HepG2 (cell line): ENCODE results near the gene TACC3. TPM values are rescaled to one million over a fixed set of nuclear protein-coding genes. Genes with fewer than 3 reads are reported as not detected.
A peak's percentile ranks its signal among the peaks of the same experiment; 100 is the strongest.

Source experiments
- DBP ChIP-seq: sonication (generic); formaldehyde crosslinking; IDR thresholded peaks from 2 replicates; pipeline ENCODE4 v1.4.0; 2020; ENCODE audit warnings: missing genetic modification reagents; ENCODE audit errors: not compliant biosample characterization
- FOXA1 ChIP-seq, 2 experiments: fragments of 450-650 bp in 1 of 2; sonication (generic) in 1 of 2; formaldehyde crosslinking in 1 of 2; IDR thresholded peaks; 2 replicates each; pipeline versions ENCODE4 v1.4.0 to v1.6.1; 2016 to 2020; ENCODE audit warnings: missing genetic modification reagents in 1 of 2
- NCOR1 ChIP-seq: fragments of 200-600 bp; sonication (generic); IDR thresholded peaks from 2 replicates; pipeline ENCODE4 v1.7.0; 2017; ENCODE audit warnings: antibody characterized with exemption, low read length, borderline replicate concordance
- SKI ChIP-seq: fragments of 450-650 bp; IDR thresholded peaks from one replicate; pipeline ENCODE4 v1.6.1; 2018; ENCODE audit warnings: mild to moderate bottlenecking; ENCODE audit not compliant: partially characterized antibody
- SP2 ChIP-seq: sonication (generic); formaldehyde crosslinking; IDR thresholded peaks from 2 replicates; pipeline ENCODE4 v1.5.1; 2020; ENCODE audit warnings: mild to moderate bottlenecking, missing genetic modification reagents
- TFAP4 ChIP-seq: sonication (generic); IDR thresholded peaks from 2 replicates; pipeline ENCODE4 v1.6.1; 2016; ENCODE audit warnings: low read depth, borderline replicate concordance
- TGIF2 ChIP-seq: IDR thresholded peaks from 2 replicates; pipeline ENCODE4 v1.6.1; 2016; ENCODE audit warnings: control low read depth, missing compliant biosample characterization
- ZBTB40 ChIP-seq, 2 experiments: fragments of 450-650 bp in 1 of 2; sonication (generic) in 1 of 2; formaldehyde crosslinking in 1 of 2; IDR thresholded peaks; 2 replicates each; pipeline versions ENCODE4 v1.6.1 to v1.8.0; 2016 to 2022; ENCODE audit warnings: antibody characterized with exemption in 1 of 2, mild to moderate bottlenecking in 1 of 2, missing genetic modification reagents in 1 of 2
- ZBTB8A ChIP-seq: sonication (generic); formaldehyde crosslinking; IDR thresholded peaks from 2 replicates; pipeline ENCODE4 v1.4.0; 2020; ENCODE audit warnings: mild to moderate bottlenecking, low read depth, missing genetic modification reagents, borderline replicate concordance
- ZNF12 ChIP-seq: sonication (generic); formaldehyde crosslinking; IDR thresholded peaks from 2 replicates; pipeline ENCODE4 v1.5.0; 2020; ENCODE audit warnings: missing genetic modification reagents
- ZNF274 ChIP-seq: sonication (generic); formaldehyde crosslinking; IDR thresholded peaks from 2 replicates; pipeline ENCODE4 v1.5.1; 2020; ENCODE audit warnings: mild to moderate bottlenecking, missing genetic modification reagents
- ZNF296 ChIP-seq: sonication (generic); formaldehyde crosslinking; conservative IDR thresholded peaks from 2 replicates; pipeline ENCODE4 v1.5.0; 2020; ENCODE audit warnings: mild to moderate bottlenecking, missing genetic modification reagents
- ZNF432 ChIP-seq: sonication (generic); formaldehyde crosslinking; IDR thresholded peaks from 2 replicates; pipeline ENCODE4 v1.5.0; 2020; ENCODE audit warnings: missing genetic modification reagents, mild to moderate bottlenecking, borderline replicate concordance
- ZNF460 ChIP-seq: sonication (generic); formaldehyde crosslinking; IDR thresholded peaks from 2 replicates; pipeline ENCODE4 v1.5.1; 2020; ENCODE audit warnings: missing genetic modification reagents, mild to moderate bottlenecking, borderline replicate concordance
- ZNF841 ChIP-seq: sonication (generic); formaldehyde crosslinking; IDR thresholded peaks from 2 replicates; pipeline ENCODE4 v1.8.1; 2023; ENCODE audit warnings: missing genetic modification reagents, borderline replicate concordance
- polyA plus RNA-seq, 8 experiments: library from polyadenylated mRNA; depleted of rRNA in 3 of 8; stranded (reverse) in 7 of 8; unstranded in 1 of 8; fragments of >200 nt; fragmentation: Illumina TruSeq in 4 of 8; extraction: Trizol in 4 of 8; gene quantifications; 2 replicates each; pipeline versions ENCODE4 v1.2.1 to v1.2.3, GENCODE V29; 2011 to 2016; ENCODE audit warnings: low read depth in 4 of 8, missing spikeins in 1 of 8, mixed read lengths in 1 of 8; ENCODE audit not compliant: insufficient read depth in 1 of 8
- total RNA-seq, 5 experiments: library from RNA; depleted of rRNA; stranded (reverse); fragments of >200 nt; fragmentation: Illumina TruSeq; extraction: Trizol; gene quantifications; 2 replicates each; pipeline ENCODE4 v1.2.3, GENCODE V29; 2016; ENCODE audit warnings: low read depth in 1 of 5
- TF ChIP-seq, protein P1 (sequence below): sonication (generic); formaldehyde crosslinking; IDR thresholded peaks from 2 replicates; pipeline ENCODE4 v1.4.0; 2020; ENCODE audit warnings: missing genetic modification reagents, borderline replicate concordance

Gene TACC3
- total and polyA plus RNA-seq, 2 of the 13 experiments (the other 11 are each of a cell fraction or from before 2014, with no cell fraction given): 20.3 to 21.2 TPM

GRCh38 chr4:1746919-1747602 is 25.7 kb downstream of the TACC3 start (continued):
- TF ChIP-seq, protein P1, sequence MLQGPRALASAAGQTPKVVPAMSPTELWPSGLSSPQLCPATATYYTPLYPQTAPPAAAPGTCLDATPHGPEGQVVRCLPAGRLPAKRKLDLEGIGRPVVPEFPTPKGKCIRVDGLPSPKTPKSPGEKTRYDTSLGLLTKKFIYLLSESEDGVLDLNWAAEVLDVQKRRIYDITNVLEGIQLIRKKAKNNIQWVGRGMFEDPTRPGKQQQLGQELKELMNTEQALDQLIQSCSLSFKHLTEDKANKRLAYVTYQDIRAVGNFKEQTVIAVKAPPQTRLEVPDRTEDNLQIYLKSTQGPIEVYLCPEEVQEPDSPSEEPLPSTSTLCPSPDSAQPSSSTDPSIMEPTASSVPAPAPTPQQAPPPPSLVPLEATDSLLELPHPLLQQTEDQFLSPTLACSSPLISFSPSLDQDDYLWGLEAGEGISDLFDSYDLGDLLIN (CRISPR knock-in tag): 0 out of 2 replicates have a peak, but pooled peaks have one; percentile 27
- TF ChIP-seq TGIF2 (CRISPR knock-in tag) (0 out of 2 replicates have a peak, but pooled peaks have one; percentile 57), NCOR1 (no peak), FOXA1 (IDR thresholded peaks at IDR 0.05) (no peak), FOXA1 (CRISPR knock-in tag; IDR thresholded peaks at IDR 0.05) (peak; percentile 91), SP2 (CRISPR knock-in tag) (no peak), DBP (CRISPR knock-in tag) (peak; percentile 81), ZNF274 (CRISPR knock-in tag) (peak; percentile 71; the same call in 1 of the 2 replicates), ZNF12 (CRISPR knock-in tag) (peak; percentile 40; the same call in 1 of the 2 replicates), SKI (peak; percentile 37), TFAP4 (peak; percentile 56; the same call in 1 of the 2 replicates), ZNF432 (CRISPR knock-in tag) (no peak), ZBTB8A (CRISPR knock-in tag) (no peak), ZBTB40 (IDR thresholded peaks at IDR 0.05) (no peak), ZBTB40 (CRISPR knock-in tag; IDR thresholded peaks at IDR 0.05) (peak; percentile 84), ZNF460 (CRISPR knock-in tag) (peak; percentile 42; the same call in 1 of the 2 replicates), ZNF841 (CRISPR knock-in tag) (no peak), ZNF296 (CRISPR knock-in tag) (no peak; the same call in 1 of the 2 replicates)
